Measurements from ENCODE around the gene CLASP1.
A peak's percentile ranks its signal among the peaks of the same experiment; 100 is the strongest.
"Not testable (repeated sequence)": the region's sequence is repeated elsewhere in the genome, so short reads cannot be mapped to it uniquely, and the experiment has no call there.

Gene CLASP1

DNA sequence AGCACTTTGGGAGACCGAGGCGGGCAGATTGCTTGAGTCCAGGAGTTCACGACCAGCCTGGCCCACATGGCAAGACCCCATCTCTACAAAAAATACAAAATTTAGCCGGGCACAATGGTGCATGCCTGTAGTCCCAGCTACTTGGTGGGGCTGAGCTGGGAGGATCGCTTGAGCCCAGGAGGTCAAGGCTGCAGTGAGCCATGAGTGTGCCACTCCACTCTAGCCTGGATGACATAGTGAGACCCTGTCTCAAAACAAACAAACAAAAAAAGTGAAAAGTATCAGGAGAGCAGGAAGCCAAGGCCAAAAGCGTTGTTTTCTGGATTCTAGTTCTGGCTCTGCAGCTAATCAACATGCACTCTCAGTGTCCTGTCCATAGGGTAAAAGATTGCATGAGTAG, 10.7 kb upstream of the CLASP1 start:
- DNase-seq = no peak

GRCh38 chr2:121658393-121658792, 9.1 kb upstream of the CLASP1 start:
- DNase-seq = not testable (repeated sequence)

DNA sequence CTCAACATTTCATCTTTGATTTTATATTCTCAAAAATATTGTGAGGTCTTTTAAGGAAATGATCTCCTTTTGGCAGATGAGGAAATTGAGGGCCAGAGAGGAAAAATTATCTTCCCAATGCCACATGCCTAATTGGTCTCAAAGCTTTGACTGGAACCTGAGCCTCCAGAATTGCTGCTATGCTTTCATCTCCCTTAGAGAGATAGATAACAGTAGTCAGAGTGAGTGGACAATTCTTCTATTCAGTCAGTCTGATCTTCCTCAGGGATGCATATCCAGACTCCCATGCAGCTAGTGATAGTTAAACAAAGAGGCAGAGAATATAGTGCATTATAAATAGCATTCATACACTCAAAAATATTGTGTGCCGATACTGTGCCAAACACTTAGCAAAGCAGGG, 3.8 kb upstream of the CLASP1 start:
- DNase-seq = no peak

GRCh38 chr2:121650315-121650930, 1.2 kb upstream of the CLASP1 start:
- DNase-seq = peak; percentile 9

GRCh38 chr2:121649596-121650314, 493 bp upstream of the CLASP1 start:
- peak; percentile 96 for DNase-seq

DNA sequence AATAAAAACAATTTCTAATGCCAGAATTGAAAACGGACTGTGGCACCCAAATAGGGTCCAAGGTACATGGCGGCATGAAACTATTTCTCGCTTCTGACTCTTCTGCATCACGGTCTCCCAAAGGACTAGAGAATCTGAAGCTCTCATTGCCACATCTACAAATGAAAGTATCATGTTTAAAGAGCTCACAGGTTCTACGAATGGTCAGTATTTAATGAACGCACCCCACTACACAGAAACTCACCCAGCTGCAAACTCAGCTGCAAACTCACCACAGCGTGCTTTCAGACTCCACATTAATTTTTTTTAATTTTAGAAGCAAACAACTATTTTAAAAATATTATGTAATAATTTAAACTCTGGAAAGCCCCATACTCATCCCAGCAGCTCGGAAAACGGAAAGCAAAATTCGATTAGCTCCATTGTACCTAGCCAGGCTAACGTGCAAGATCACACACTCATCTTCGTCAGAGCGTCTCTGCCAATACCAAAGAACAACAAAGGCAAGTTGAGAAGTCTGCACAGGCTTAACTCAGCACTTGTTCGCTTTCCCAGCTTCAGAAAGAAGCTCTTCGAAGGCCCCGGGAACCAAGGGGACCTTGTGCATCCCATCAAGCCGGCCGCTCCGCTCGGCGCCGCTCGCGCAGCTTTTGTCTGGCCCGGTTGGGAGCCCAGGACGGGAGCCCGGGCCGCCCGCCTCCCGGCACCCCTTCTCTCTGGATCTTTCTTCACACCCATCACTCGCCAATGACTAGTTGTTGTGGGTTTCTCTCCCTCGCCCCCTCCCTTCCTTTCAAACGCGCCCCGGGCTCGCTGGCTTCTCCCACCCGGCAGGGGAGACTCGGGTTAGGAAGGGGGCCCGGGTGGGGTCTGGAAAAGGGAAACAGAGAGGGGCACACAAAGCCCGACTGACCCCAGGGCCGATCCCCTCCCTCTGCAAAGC, 785 bp downstream of the CLASP1 start:
- peak; percentile 51 for DNase-seq

GRCh38 chr2:121647396-121647795, 1.9 kb downstream of the CLASP1 start:
- DNase-seq = no peak

GRCh38 chr2:121644715-121645114, 4.5 kb downstream of the CLASP1 start:
- DNase-seq = no peak

DNA sequence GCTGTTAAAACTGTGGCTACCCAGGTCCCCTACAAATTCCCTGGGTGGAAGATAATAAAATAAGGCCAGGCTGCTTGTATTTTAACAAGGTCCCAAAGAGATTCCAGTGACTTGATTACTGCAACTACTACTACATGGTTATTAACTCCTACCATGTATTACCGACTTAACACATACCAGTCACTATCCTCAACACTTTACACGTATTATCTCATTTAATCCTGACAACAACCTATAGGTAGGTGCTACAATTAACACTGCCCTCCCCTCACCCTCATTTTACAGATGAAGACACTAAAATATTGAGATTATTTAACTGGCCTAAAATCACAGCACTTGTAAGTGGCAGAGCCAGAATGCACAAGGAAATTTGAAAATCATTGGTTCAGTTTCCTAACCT, 5.4 kb downstream of the CLASP1 start:
- no peak for DNase-seq

- DNase-seq = peak; percentile 4
These were observed 8.6 kb downstream of the CLASP1 start for GRCh38 chr2:121640380-121641316.

- DNase-seq = not testable (repeated sequence)
These were observed 9.4 kb downstream of the CLASP1 start for GRCh38 chr2:121639846-121640245.

- DNase-seq = no peak
These were observed 10.9 kb downstream of the CLASP1 start for GRCh38 chr2:121638333-121638732.

GRCh38 chr2:121635371-121635770, 13.9 kb downstream of the CLASP1 start:
- DNase-seq = peak; percentile 57

GRCh38 chr2:121634354-121635307, 14.6 kb downstream of the CLASP1 start:
- DNase-seq = peak; percentile 71

- no peak for DNase-seq
These were observed 15.8 kb downstream of the CLASP1 start for GRCh38 chr2:121633463-121633862.

- DNase-seq = no peak
These were observed 21.7 kb downstream of the CLASP1 start for GRCh38 chr2:121627525-121628050.

GRCh38 chr2:121626777-121627524, 22.3 kb downstream of the CLASP1 start:
- DNase-seq = no peak

DNA sequence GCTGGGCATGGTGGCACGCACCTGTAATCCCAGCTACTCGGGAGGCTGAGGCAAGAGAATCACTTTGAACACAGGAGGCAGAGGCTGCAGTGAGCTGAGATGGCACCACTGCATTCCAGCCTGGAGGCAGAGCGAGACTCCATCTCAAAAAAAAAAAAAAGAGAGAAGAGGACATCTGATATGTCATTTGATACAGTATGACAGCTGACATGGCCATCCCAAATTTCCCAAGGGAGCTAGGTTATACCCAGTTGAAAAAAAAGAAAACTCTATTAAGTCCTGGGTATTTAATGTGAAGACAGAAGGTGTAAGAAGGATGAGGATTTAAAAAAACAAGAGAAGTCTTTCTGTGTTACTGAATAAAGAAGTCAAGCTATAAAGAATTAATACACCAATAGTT, 23.3 kb downstream of the CLASP1 start:
- DNase-seq = peak; percentile 9

GRCh38 chr2:121617042-121617599, 32.1 kb downstream of the CLASP1 start:
- DNase-seq = no peak

DNA sequence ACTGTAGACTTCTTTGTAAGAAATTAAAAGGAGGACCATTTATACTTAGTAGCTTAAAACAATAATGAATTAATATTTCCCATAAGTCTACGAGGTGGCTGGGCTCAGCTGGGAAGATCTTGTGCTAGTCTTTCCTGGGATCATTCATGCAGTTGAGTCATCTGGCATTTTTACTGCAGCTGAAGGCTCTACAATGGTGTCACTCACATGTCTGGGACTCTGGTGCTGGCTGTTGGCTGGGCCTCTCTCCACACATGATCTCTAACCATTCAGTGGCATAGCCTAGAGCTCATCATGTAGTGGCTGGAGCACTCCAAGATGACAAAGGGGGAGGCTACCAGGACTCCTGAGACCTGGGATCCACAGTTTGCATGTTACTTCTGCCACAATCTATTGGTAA, 35.5 kb downstream of the CLASP1 start:
- no peak for DNase-seq

Data from NCI-H69 (cell line).